GM12891 (cell line): Measurements from ENCODE around the gene CRISP1.

Experiments used
- POLR2AphosphoS5 ChIP-seq: IDR thresholded peaks from 2 replicates; pipeline ENCODE4 v1.6.1; 2011; ENCODE audit warnings: low read depth, low read length, control low read depth
- POU2F2 ChIP-seq: IDR thresholded peaks from 2 replicates; pipeline ENCODE4 v1.6.1; 2011; ENCODE audit warnings: low read depth, mild to moderate bottlenecking, control low read depth, low read length, moderate library complexity
- SPI1 ChIP-seq: IDR thresholded peaks from 2 replicates; pipeline ENCODE4 v1.6.1; 2011; ENCODE audit warnings: low read depth, low read length, control low read depth

GRCh38 chr6:49915035-49915434, 48.7 kb upstream of the CRISP1 start:
- TF ChIP-seq POU2F2 (no peak), SPI1 (no peak), POLR2AphosphoS5 (no peak)
